Measurements from ENCODE around the gene MALRD1.

MALRD1 gene

GRCh38 chr10:19111501-19112267, 63.1 kb downstream of the MALRD1 start:
- no peak for DNase-seq

GRCh38 chr10:19117438-19117837, 68.8 kb downstream of the MALRD1 start:
- DNase-seq, result no peak

GRCh38 chr10:19119191-19119590, 70.6 kb downstream of the MALRD1 start:
- no peak for DNase-seq

GRCh38 chr10:19120381-19120908, 71.8 kb downstream of the MALRD1 start:
- DNase-seq, result no peak

GRCh38 chr10:19133992-19134391, 85.4 kb downstream of the MALRD1 start:
- DNase-seq, result no peak

- DNase-seq, result no peak
These were observed 94.4 kb downstream of the MALRD1 start for GRCh38 chr10:19142967-19143366.

GRCh38 chr10:19144206-19144605, 95.6 kb downstream of the MALRD1 start:
- DNase-seq, result no peak

- DNase-seq, result no peak
These were observed 105.8 kb downstream of the MALRD1 start for GRCh38 chr10:19154375-19154774.

- DNase-seq, result no peak
These were observed 109.8 kb downstream of the MALRD1 start for GRCh38 chr10:19158358-19158757.

- DNase-seq, result no peak
These were observed 110.3 kb downstream of the MALRD1 start for GRCh38 chr10:19158870-19159269.

- DNase-seq, result no peak
These were observed 115.9 kb downstream of the MALRD1 start for GRCh38 chr10:19164461-19164860.

GRCh38 chr10:19168584-19168983, 120.0 kb downstream of the MALRD1 start:
- no peak for DNase-seq

- no peak for DNase-seq
These were observed 120.4 kb downstream of the MALRD1 start for GRCh38 chr10:19169041-19169440.

GRCh38 chr10:19169684-19170083, 121.1 kb downstream of the MALRD1 start:
- no peak for DNase-seq

- DNase-seq, result no peak
These were observed 130.1 kb downstream of the MALRD1 start for GRCh38 chr10:19178675-19179074.

GRCh38 chr10:19184891-19185290, 136.3 kb downstream of the MALRD1 start:
- no peak for DNase-seq

- no peak for DNase-seq
These were observed 146.3 kb downstream of the MALRD1 start for GRCh38 chr10:19194866-19195265.

GRCh38 chr10:19195698-19196097, 147.1 kb downstream of the MALRD1 start:
- DNase-seq, result no peak

GRCh38 chr10:19200211-19200610, 151.6 kb downstream of the MALRD1 start:
- no peak for DNase-seq

GRCh38 chr10:19204246-19204917, 155.8 kb downstream of the MALRD1 start:
- no peak for DNase-seq

- no peak for DNase-seq
These were observed 160.7 kb downstream of the MALRD1 start for GRCh38 chr10:19209319-19209718.

GRCh38 chr10:19212590-19212989, 164.0 kb downstream of the MALRD1 start:
- no peak for DNase-seq

- no peak for DNase-seq
These were observed 172.6 kb downstream of the MALRD1 start for GRCh38 chr10:19221216-19221615.

GRCh38 chr10:19226025-19226424, 177.4 kb downstream of the MALRD1 start:
- DNase-seq, result no peak
